Measurements from ENCODE around the gene DOCK9.

Gene DOCK9

GRCh38 chr13:98848746-98849145 is 129.1 kb downstream of the DOCK9 start:
- Histone ChIP-seq H2AFZ (ENCODE audit: insufficient read depth, low read length, poor library complexity) (no peak overlapping the region), H2AK5ac (ENCODE audit: low read length) (no peak overlapping the region), H3K9me3 (ENCODE audit: insufficient read depth, low read depth, low read length) (no peaks in the 10 kb centered on the region), H4K91ac (ENCODE audit: low read depth, low read length) (no peak overlapping the region), H3K4me2 (ENCODE audit: low read length) (no peak overlapping the region), H2BK120ac (ENCODE audit: insufficient read depth, low read length, poor library complexity) (no peak overlapping the region), H3K79me2 (ENCODE audit: control insufficient read depth, insufficient read depth, low read length, poor library complexity) (no peaks in the 10 kb centered on the region), H3K9ac (ENCODE audit: low read length) (no peak overlapping the region), H3K23ac (ENCODE audit: low read length) (no peak overlapping the region), H4K12ac (ENCODE audit: low read depth, low read length) (no peak overlapping the region), H3K79me1 (ENCODE audit: low read length) (no peaks in the 10 kb centered on the region), H3K14ac (ENCODE audit: low read length) (no peak overlapping the region), H3K18ac (ENCODE audit: low read length) (no peak overlapping the region), H3K4ac (ENCODE audit: low read depth, low read length) (no peak overlapping the region), H2BK12ac (ENCODE audit: low read length) (no peak overlapping the region), H2BK5ac (ENCODE audit: low read depth, low read length, poor library complexity) (no peak overlapping the region), H3K27ac (ENCODE audit: low read depth, low read length) (no peak overlapping the region), H3K4me1 (ENCODE audit: control insufficient read depth in 1 of 2, insufficient read depth in 2 of 2, low read length in 2 of 2) (no peaks in the 10 kb centered on the region), H3K27me3 (ENCODE audit: insufficient read depth, low read length) (no peaks in the 10 kb centered on the region), H4K8ac (ENCODE audit: low read depth, low read length) (no peak overlapping the region), H3K36me3 (ENCODE audit: control insufficient read depth in 1 of 2, insufficient read depth in 2 of 2, low read length in 2 of 2) (peaks cover 15 to 30% of the 10 kb centered on the region in 2 experiments), H3K4me3 (ENCODE audit: low read depth, low read length) (no peak overlapping the region)
- WGBS (ENCODE audit: extremely low coverage, insufficient coverage, insufficient read length) = no CpG with 5 or more reads among the region's 7 CpGs
- no peak for DNase-seq

DNA sequence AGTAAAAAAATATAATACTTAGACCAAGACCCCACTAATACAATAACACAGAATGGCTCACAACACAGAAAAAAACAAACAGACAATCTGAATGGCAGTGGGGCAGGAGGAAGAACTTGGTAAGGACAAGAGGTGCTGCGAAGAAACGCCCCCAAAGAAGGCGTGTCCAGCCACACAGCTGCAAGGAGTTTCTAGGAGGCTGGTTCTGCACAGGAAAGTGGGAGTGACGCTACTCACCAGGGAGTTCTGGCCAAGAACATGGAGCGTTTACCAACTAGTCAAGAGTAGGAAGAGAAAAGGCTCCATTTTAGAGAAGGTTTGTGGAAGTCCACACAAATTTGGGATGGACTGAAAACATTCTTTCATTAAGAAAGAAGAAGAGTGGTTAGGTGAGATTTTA is 130.1 kb downstream of the DOCK9 start:
- no peak overlapping the region for H3K14ac ChIP-seq (ENCODE audit: low read length)
- no peak overlapping the region for H3K9ac ChIP-seq (ENCODE audit: low read length)
- no CpG with 5 or more reads among the region's 5 CpGs for WGBS (ENCODE audit: extremely low coverage, insufficient coverage, insufficient read length)
- no peaks in the 10 kb centered on the region for H3K79me2 ChIP-seq (ENCODE audit: control insufficient read depth, insufficient read depth, low read length, poor library complexity)
- no peaks in the 10 kb centered on the region for H3K4me1 ChIP-seq (ENCODE audit: control insufficient read depth in 1 of 2, insufficient read depth in 2 of 2, low read length in 2 of 2)
- no peak overlapping the region for H2AFZ ChIP-seq (ENCODE audit: insufficient read depth, low read length, poor library complexity)
- no peak overlapping the region for H3K4me3 ChIP-seq (ENCODE audit: low read depth, low read length)
- H4K91ac ChIP-seq (ENCODE audit: low read depth, low read length) = no peak overlapping the region
- no peak overlapping the region for H4K8ac ChIP-seq (ENCODE audit: low read depth, low read length)
- H2BK120ac ChIP-seq (ENCODE audit: insufficient read depth, low read length, poor library complexity) = no peak overlapping the region
- no peak overlapping the region for H2BK12ac ChIP-seq (ENCODE audit: low read length)
- no peaks in the 10 kb centered on the region for H3K79me1 ChIP-seq (ENCODE audit: low read length)
- H3K23ac ChIP-seq (ENCODE audit: low read length) = no peak overlapping the region
- no peak overlapping the region for H3K18ac ChIP-seq (ENCODE audit: low read length)
- no peaks in the 10 kb centered on the region for H3K9me3 ChIP-seq (ENCODE audit: insufficient read depth, low read depth, low read length)
- peak in 1 of 2 donors; percentile 5 for DNase-seq
- peaks cover 15 to 33% of the 10 kb centered on the region in 2 experiments for H3K36me3 ChIP-seq (ENCODE audit: control insufficient read depth in 1 of 2, insufficient read depth in 2 of 2, low read length in 2 of 2)
- H4K12ac ChIP-seq (ENCODE audit: low read depth, low read length) = no peak overlapping the region
- no peak overlapping the region for H3K4me2 ChIP-seq (ENCODE audit: low read length)
- no peak overlapping the region for H3K4ac ChIP-seq (ENCODE audit: low read depth, low read length)
- no peaks in the 10 kb centered on the region for H3K27me3 ChIP-seq (ENCODE audit: insufficient read depth, low read length)
- no peak overlapping the region for H2BK5ac ChIP-seq (ENCODE audit: low read depth, low read length, poor library complexity)
- H3K27ac ChIP-seq (ENCODE audit: low read depth, low read length) = no peak overlapping the region
- H2AK5ac ChIP-seq (ENCODE audit: low read length) = no peak overlapping the region

GRCh38 chr13:98846986-98847385 is 130.9 kb downstream of the DOCK9 start:
- Histone ChIP-seq H2BK5ac (ENCODE audit: low read depth, low read length, poor library complexity) (no peak overlapping the region), H3K14ac (ENCODE audit: low read length) (no peak overlapping the region), H3K23ac (ENCODE audit: low read length) (no peak overlapping the region), H3K79me2 (ENCODE audit: control insufficient read depth, insufficient read depth, low read length, poor library complexity) (no peaks in the 10 kb centered on the region), H3K79me1 (ENCODE audit: low read length) (no peaks in the 10 kb centered on the region), H2BK120ac (ENCODE audit: insufficient read depth, low read length, poor library complexity) (no peak overlapping the region), H3K9ac (ENCODE audit: low read length) (no peak overlapping the region), H3K18ac (ENCODE audit: low read length) (no peak overlapping the region), H3K27me3 (ENCODE audit: insufficient read depth, low read length) (no peaks in the 10 kb centered on the region), H3K4me2 (ENCODE audit: low read length) (no peak overlapping the region), H2AFZ (ENCODE audit: insufficient read depth, low read length, poor library complexity) (no peak overlapping the region), H3K9me3 (ENCODE audit: insufficient read depth, low read depth, low read length) (no peaks in the 10 kb centered on the region), H3K4ac (ENCODE audit: low read depth, low read length) (no peak overlapping the region), H2BK12ac (ENCODE audit: low read length) (no peak overlapping the region), H4K8ac (ENCODE audit: low read depth, low read length) (no peak overlapping the region), H4K12ac (ENCODE audit: low read depth, low read length) (no peak overlapping the region), H2AK5ac (ENCODE audit: low read length) (no peak overlapping the region), H3K4me3 (ENCODE audit: low read depth, low read length) (no peak overlapping the region), H3K27ac (ENCODE audit: low read depth, low read length) (no peak overlapping the region), H3K4me1 (ENCODE audit: control insufficient read depth in 1 of 2, insufficient read depth in 2 of 2, low read length in 2 of 2) (no peaks in the 10 kb centered on the region), H4K91ac (ENCODE audit: low read depth, low read length) (no peak overlapping the region), H3K36me3 (ENCODE audit: control insufficient read depth in 1 of 2, insufficient read depth in 2 of 2, low read length in 2 of 2) (peaks cover 17 to 35% of the 10 kb centered on the region in 2 experiments)
- no CpG with 5 or more reads among the region's 4 CpGs for WGBS (ENCODE audit: extremely low coverage, insufficient coverage, insufficient read length)
- no peak for DNase-seq

DNA sequence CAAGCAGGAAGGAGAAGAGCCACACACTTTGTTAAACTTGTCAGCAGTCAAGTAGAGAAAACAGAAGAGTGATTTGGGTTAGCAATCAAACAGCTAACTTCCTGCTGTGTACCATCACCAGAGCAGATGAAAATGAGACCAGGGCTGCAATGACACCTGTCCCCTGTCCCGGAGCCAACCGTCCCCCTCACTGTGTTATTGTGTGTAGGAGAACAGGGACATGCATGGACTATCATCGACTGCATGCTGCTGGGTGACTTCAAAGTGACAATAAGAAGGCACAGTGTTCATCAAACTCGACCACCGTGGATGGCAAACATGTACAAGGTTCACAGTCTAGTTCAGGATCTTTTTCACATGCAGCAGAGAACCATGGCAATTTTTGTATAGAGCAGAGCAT is 131.3 kb downstream of the DOCK9 start:
- H2BK120ac ChIP-seq (ENCODE audit: insufficient read depth, low read length, poor library complexity) = no peak overlapping the region

More for the DNA sequence above, 131.3 kb downstream of the DOCK9 start:
- no peak overlapping the region for H2AK5ac ChIP-seq (ENCODE audit: low read length)
- no peaks in the 10 kb centered on the region for H3K27me3 ChIP-seq (ENCODE audit: insufficient read depth, low read length)
- no peak overlapping the region for H3K4me3 ChIP-seq (ENCODE audit: low read depth, low read length)
- H3K36me3 ChIP-seq (ENCODE audit: control insufficient read depth in 1 of 2, insufficient read depth in 2 of 2, low read length in 2 of 2) = peaks cover 17 to 35% of the 10 kb centered on the region in 2 experiments
- H3K4ac ChIP-seq (ENCODE audit: low read depth, low read length) = no peak overlapping the region
- H3K4me2 ChIP-seq (ENCODE audit: low read length) = no peak overlapping the region
- H2AFZ ChIP-seq (ENCODE audit: insufficient read depth, low read length, poor library complexity) = no peak overlapping the region
- H3K9me3 ChIP-seq (ENCODE audit: insufficient read depth, low read depth, low read length) = no peaks in the 10 kb centered on the region
- no peak overlapping the region for H4K8ac ChIP-seq (ENCODE audit: low read depth, low read length)
- no peak overlapping the region for H2BK5ac ChIP-seq (ENCODE audit: low read depth, low read length, poor library complexity)
- no peak overlapping the region for H4K12ac ChIP-seq (ENCODE audit: low read depth, low read length)
- WGBS (ENCODE audit: extremely low coverage, insufficient coverage, insufficient read length) = no CpG with 5 or more reads among the region's 5 CpGs
- no peak overlapping the region for H3K27ac ChIP-seq (ENCODE audit: low read depth, low read length)
- no peak overlapping the region for H3K14ac ChIP-seq (ENCODE audit: low read length)
- no peak overlapping the region for H3K9ac ChIP-seq (ENCODE audit: low read length)
- no peak for DNase-seq
- H3K4me1 ChIP-seq (ENCODE audit: control insufficient read depth in 1 of 2, insufficient read depth in 2 of 2, low read length in 2 of 2) = no peaks in the 10 kb centered on the region
- H2BK12ac ChIP-seq (ENCODE audit: low read length) = no peak overlapping the region
- H3K79me2 ChIP-seq (ENCODE audit: control insufficient read depth, insufficient read depth, low read length, poor library complexity) = no peaks in the 10 kb centered on the region
- H3K23ac ChIP-seq (ENCODE audit: low read length) = no peak overlapping the region
- no peaks in the 10 kb centered on the region for H3K79me1 ChIP-seq (ENCODE audit: low read length)
- H3K18ac ChIP-seq (ENCODE audit: low read length) = no peak overlapping the region
- H4K91ac ChIP-seq (ENCODE audit: low read depth, low read length) = no peak overlapping the region

Data from trophoblast cell (in vitro differentiated cells and primary cell).